ENCODE data around the gene COA5.
A peak's percentile ranks its signal among the peaks of the same experiment; 100 is the strongest.

COA5 gene

DNA sequence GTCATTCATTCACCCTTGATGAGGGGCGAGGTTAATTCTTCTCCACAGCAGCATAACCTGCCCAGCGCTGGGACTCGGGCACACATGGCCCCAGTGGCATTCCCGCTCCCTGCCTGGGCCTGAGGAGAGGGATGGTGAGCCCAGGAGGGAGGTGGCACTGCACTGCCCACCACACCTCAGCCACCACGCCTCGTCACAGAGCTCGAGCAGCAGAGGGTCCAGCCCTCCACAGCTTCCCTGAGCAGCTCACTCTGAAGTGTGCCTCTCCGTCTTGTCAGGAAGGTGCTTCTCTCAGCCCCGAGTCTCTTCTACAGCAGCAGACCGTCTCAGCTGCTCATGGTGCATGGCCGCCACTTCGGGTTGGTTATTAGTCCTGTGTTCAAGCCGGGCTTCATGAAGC lies 34.9 kb downstream of the COA5 start:
- no peaks in the 10 kb centered on the region for H3K9me3 ChIP-seq (ENCODE audit: control insufficient read depth, low read length)
- no peaks in the 10 kb centered on the region for H3K4me1 ChIP-seq (ENCODE audit: control insufficient read depth, insufficient read depth, low read length, poor library complexity, severe bottlenecking)
- no peak overlapping the region for H3K4me3 ChIP-seq (ENCODE audit: insufficient read depth, low read depth, low read length, poor library complexity, severe bottlenecking)
- peaks cover 95% of the 10 kb centered on the region for H3K36me3 ChIP-seq (ENCODE audit: control insufficient read depth, insufficient read depth, low read length)
- H3K27me3 ChIP-seq (replicated peaks; ENCODE audit: control insufficient read depth, insufficient read depth, low read length, poor library complexity, severe bottlenecking): no peaks in the 10 kb centered on the region
- no peak for DNase-seq
- no peak overlapping the region for H3K27ac ChIP-seq (ENCODE audit: insufficient read depth, low read length, poor library complexity, severe bottlenecking)

DNA sequence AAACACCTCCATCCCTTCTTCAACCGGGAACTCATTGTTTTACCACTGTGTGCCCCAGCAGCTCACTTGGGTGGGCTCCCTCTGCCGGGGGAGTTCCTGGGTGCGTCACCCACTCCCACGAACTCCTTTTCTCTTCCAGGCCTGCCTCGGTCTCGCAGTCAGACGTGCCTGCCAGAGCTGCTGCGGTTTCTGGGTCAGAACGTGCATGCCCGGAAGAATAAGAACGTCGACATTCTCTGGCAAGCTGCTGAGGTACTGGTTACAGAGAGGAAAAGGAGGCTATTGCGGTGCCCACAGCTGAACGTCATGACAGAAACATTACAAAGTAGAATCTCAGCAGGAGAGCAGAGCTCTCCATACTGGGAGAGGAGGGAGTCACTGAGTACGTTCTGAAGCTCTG lies 35.6 kb downstream of the COA5 start:
- no peak for DNase-seq
- Histone ChIP-seq H3K9me3 (ENCODE audit: control insufficient read depth, low read length) (no peaks in the 10 kb centered on the region), H3K36me3 (ENCODE audit: control insufficient read depth, insufficient read depth, low read length) (peaks cover 95% of the 10 kb centered on the region), H3K4me3 (ENCODE audit: insufficient read depth, low read depth, low read length, poor library complexity, severe bottlenecking) (no peak overlapping the region), H3K4me1 (ENCODE audit: control insufficient read depth, insufficient read depth, low read length, poor library complexity, severe bottlenecking) (no peaks in the 10 kb centered on the region), H3K27me3 (replicated peaks; ENCODE audit: control insufficient read depth, insufficient read depth, low read length, poor library complexity, severe bottlenecking) (no peaks in the 10 kb centered on the region), H3K27ac (ENCODE audit: insufficient read depth, low read length, poor library complexity, severe bottlenecking) (no peak overlapping the region)

DNA sequence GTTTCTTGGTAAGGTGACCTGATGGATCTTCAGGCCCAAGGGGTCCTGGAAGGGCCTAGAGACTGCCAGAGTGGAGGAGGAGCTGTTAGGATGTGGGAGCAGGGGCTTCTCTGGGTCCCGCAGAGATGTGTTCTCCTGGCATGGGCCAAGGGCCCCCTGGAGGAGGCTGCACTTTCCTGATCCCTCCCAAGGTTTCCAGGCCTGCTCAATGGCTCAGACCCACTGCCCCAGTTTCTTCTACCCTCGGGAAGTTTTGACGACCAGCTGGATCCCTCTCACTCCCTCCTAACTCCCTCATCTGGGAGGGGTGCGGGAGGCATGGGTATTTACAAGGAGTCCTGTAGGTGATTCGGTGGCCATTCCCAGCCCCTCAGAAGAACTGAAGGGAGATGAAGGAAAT lies 36.1 kb downstream of the COA5 start:
- H3K27me3 ChIP-seq (replicated peaks; ENCODE audit: control insufficient read depth, insufficient read depth, low read length, poor library complexity, severe bottlenecking): no peaks in the 10 kb centered on the region
- no peaks in the 10 kb centered on the region for H3K4me1 ChIP-seq (ENCODE audit: control insufficient read depth, insufficient read depth, low read length, poor library complexity, severe bottlenecking)
- peaks cover 95% of the 10 kb centered on the region for H3K36me3 ChIP-seq (ENCODE audit: control insufficient read depth, insufficient read depth, low read length)

DNA sequence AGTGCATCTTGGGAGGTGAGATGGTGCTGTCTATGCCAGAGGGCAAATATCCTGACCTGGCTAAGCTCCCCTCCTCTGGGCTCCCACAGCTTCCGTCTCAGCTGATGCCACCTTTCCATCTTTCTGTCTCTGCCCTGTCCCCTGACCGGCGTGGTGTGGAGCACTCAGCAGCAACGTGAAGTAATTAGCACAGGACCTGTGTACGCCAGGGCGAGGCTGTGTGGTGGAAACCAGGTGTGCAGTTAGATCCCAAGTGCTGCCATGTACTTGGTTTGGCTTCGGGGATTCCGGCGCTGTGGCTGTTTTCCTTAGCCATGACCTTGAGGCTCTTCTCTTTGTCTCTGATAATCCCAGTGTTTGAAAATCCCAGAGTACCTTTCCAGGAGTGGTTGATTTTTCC lies 36.5 kb downstream of the COA5 start:
- Histone ChIP-seq H3K4me1 (ENCODE audit: control insufficient read depth, insufficient read depth, low read length, poor library complexity, severe bottlenecking) (no peaks in the 10 kb centered on the region), H3K36me3 (ENCODE audit: control insufficient read depth, insufficient read depth, low read length) (peaks cover 95% of the 10 kb centered on the region), H3K27me3 (replicated peaks; ENCODE audit: control insufficient read depth, insufficient read depth, low read length, poor library complexity, severe bottlenecking) (no peaks in the 10 kb centered on the region), H3K9me3 (ENCODE audit: control insufficient read depth, low read length) (no peaks in the 10 kb centered on the region), H3K27ac (ENCODE audit: insufficient read depth, low read length, poor library complexity, severe bottlenecking) (no peak overlapping the region), H3K4me3 (ENCODE audit: insufficient read depth, low read depth, low read length, poor library complexity, severe bottlenecking) (no peak overlapping the region)
- DNase-seq: no peak

More for the DNA sequence above, 36.1 kb downstream of the COA5 start:
- Histone ChIP-seq H3K9me3 (ENCODE audit: control insufficient read depth, low read length) (no peaks in the 10 kb centered on the region), H3K27ac (ENCODE audit: insufficient read depth, low read length, poor library complexity, severe bottlenecking) (no peak overlapping the region), H3K4me3 (ENCODE audit: insufficient read depth, low read depth, low read length, poor library complexity, severe bottlenecking) (no peak overlapping the region)
- DNase-seq: no peak

DNA sequence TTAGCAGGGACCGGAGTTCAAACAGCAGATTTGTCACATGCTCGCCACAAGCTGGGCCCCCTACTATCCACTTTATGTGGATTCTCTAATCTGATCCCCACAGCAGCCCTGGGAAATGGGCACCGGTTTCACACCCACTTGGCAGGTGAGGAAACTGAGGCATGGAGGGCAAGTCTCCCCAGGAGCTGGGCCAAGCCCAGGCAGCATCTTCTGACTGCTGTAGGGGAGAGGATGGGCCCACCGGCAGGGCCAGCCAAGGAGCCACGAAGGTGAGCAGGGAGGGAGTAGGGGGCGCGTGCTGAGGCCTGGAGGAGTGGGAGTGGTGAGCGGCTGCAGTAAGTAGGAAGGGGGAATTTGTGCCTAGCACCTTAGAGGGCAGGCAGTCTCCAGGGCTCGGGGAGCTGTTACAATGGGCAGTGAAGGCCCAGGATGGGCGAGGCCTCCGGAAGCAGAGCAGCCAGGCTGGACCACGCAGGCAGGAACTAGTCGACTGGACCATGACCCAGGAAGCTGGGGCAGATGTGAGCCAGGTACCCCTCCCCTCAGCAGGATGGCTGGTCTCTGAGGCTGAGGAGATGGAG lies 37.1 kb downstream of the COA5 start:
- H3K4me3 ChIP-seq (ENCODE audit: insufficient read depth, low read depth, low read length, poor library complexity, severe bottlenecking): no peak overlapping the region
- H3K27ac ChIP-seq (ENCODE audit: insufficient read depth, low read length, poor library complexity, severe bottlenecking): no peak overlapping the region
- peaks cover 95% of the 10 kb centered on the region for H3K36me3 ChIP-seq (ENCODE audit: control insufficient read depth, insufficient read depth, low read length)

DNA sequence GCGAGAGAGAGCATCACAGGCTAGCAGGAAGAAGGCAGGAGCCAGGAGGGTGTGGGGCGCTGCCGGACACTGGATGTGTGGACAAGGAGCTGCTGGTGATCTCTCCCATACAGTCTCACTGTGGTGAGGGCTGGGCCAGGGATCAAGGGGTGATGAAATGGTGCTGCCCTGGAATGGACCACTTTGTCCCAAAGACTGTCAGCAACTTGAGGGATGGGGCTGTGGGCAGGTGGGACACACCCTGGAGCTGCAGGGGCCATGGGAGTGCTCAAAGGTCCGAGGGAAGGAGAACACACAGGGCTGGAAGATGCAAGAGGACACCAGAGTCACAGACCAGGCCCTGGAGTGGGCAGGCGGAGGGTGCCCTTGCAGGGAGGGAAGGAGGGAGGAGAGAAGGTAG lies 38.0 kb downstream of the COA5 start:
- H3K4me1 ChIP-seq (ENCODE audit: control insufficient read depth, insufficient read depth, low read length, poor library complexity, severe bottlenecking): no peaks in the 10 kb centered on the region
- H3K4me3 ChIP-seq (ENCODE audit: insufficient read depth, low read depth, low read length, poor library complexity, severe bottlenecking): no peak overlapping the region
- no peaks in the 10 kb centered on the region for H3K27me3 ChIP-seq (replicated peaks; ENCODE audit: control insufficient read depth, insufficient read depth, low read length, poor library complexity, severe bottlenecking)
- no peak for DNase-seq
- no peaks in the 10 kb centered on the region for H3K9me3 ChIP-seq (ENCODE audit: control insufficient read depth, low read length)
- no peak overlapping the region for H3K27ac ChIP-seq (ENCODE audit: insufficient read depth, low read length, poor library complexity, severe bottlenecking)
- peaks cover 97% of the 10 kb centered on the region for H3K36me3 ChIP-seq (ENCODE audit: control insufficient read depth, insufficient read depth, low read length)

More for the DNA sequence above, 37.1 kb downstream of the COA5 start:
- DNase-seq: no peak
- H3K27me3 ChIP-seq (replicated peaks; ENCODE audit: control insufficient read depth, insufficient read depth, low read length, poor library complexity, severe bottlenecking): no peaks in the 10 kb centered on the region
- no peaks in the 10 kb centered on the region for H3K9me3 ChIP-seq (ENCODE audit: control insufficient read depth, low read length)
- H3K4me1 ChIP-seq (ENCODE audit: control insufficient read depth, insufficient read depth, low read length, poor library complexity, severe bottlenecking): no peaks in the 10 kb centered on the region

DNA sequence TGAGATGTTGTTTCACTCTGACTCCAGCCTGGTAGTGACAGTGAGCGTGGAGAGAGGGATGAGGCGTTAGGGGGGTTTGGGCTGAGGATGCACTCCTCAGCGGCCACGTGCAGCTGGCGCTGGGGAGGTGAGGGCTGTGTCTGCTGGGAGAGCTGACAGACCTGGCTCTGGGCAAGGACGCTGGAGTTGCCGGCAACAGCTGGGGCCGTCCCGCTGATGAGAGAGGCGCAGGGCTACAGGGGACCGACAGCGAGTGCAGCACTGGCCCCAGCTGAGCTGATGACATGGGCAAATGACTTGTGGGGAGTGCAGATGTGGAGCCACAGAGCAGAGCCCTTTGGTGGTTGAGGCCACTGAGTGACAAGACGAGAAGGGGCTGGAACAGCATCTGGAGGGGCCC lies 38.4 kb downstream of the COA5 start:
- no peak overlapping the region for H3K4me3 ChIP-seq (ENCODE audit: insufficient read depth, low read depth, low read length, poor library complexity, severe bottlenecking)
- no peaks in the 10 kb centered on the region for H3K9me3 ChIP-seq (ENCODE audit: control insufficient read depth, low read length)
- no peaks in the 10 kb centered on the region for H3K4me1 ChIP-seq (ENCODE audit: control insufficient read depth, insufficient read depth, low read length, poor library complexity, severe bottlenecking)
- H3K27ac ChIP-seq (ENCODE audit: insufficient read depth, low read length, poor library complexity, severe bottlenecking): no peak overlapping the region
- H3K36me3 ChIP-seq (ENCODE audit: control insufficient read depth, insufficient read depth, low read length): peaks cover 97% of the 10 kb centered on the region
- no peak for DNase-seq
- H3K27me3 ChIP-seq (replicated peaks; ENCODE audit: control insufficient read depth, insufficient read depth, low read length, poor library complexity, severe bottlenecking): no peaks in the 10 kb centered on the region

DNA sequence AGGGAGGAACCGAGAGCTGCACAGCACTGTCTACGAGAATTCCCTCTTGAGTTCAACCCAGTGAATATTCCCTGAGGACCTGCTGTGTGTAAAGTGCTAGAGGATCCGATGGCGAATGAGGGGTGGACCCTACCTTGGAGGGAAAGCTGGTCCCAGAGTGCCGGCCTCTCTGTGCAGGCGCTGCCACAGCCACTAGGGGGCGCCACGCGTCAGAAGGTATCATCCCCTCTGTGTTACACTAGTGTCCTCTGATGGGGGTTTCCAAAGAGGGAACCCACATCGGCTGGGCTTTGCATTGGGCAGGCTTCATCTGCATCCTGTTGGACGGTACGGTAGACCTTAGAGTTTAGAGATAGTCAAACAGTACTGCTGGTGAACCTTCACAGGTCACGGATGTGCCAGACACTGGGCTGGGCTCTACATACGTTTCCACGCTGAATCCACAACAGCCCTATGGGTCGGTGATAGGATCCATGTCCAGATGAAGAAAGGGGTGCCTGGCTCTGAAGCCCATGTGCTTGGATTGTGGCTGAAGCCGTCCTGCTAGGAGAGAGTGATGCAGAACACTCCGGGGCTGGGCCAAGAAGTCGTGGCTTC lies 39.0 kb downstream of the COA5 start:
- H3K36me3 ChIP-seq (ENCODE audit: control insufficient read depth, insufficient read depth, low read length): peaks cover 100% of the 10 kb centered on the region
- no peak overlapping the region for H3K4me3 ChIP-seq (ENCODE audit: insufficient read depth, low read depth, low read length, poor library complexity, severe bottlenecking)
- no peaks in the 10 kb centered on the region for H3K4me1 ChIP-seq (ENCODE audit: control insufficient read depth, insufficient read depth, low read length, poor library complexity, severe bottlenecking)
- peak; percentile 41 to 54 (median 43) for DNase-seq
- H3K27me3 ChIP-seq (replicated peaks; ENCODE audit: control insufficient read depth, insufficient read depth, low read length, poor library complexity, severe bottlenecking): no peaks in the 10 kb centered on the region
- H3K27ac ChIP-seq (ENCODE audit: insufficient read depth, low read length, poor library complexity, severe bottlenecking): peak overlapping the region; percentile 35
- no peaks in the 10 kb centered on the region for H3K9me3 ChIP-seq (ENCODE audit: control insufficient read depth, low read length)

DNA sequence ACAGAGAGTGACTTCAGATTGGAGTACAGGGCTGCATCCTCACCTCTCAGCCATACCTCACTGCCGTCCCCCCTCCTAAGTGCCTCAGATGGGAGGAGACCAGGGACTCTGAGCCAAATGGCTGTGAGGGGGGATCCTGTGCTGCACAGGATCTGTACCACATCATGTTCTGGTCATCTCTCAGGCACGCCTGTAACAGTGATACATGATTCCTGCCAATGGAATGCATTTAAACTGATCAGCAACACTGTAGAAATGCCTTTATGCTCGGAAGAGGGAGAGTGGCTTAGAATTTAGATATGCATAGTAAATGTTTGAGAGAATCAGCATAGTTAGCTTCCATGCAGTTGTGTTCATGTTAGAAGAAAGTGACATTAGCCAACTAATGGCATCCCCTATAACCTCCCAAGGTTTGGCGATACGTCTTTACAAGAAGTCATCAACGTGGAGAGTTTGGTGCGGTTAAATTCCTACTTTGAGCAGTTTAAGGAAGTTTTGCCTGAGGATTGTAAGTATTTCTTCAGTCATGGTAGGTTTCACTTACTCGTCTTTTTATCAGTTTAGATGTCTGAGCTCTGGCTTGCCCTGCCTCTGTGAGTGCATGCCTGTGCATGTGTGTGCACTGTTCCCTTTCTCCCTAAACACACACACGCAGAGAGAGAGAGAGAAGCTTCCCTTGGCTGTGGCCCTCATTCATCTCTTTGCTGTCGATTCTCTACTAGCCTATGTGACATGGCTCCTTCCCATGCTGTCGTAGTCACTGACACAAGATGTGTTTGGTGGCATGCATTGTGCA lies 40.0 kb downstream of the COA5 start:
- Histone ChIP-seq H3K9me3 (ENCODE audit: control insufficient read depth, low read length) (no peaks in the 10 kb centered on the region), H3K27ac (ENCODE audit: insufficient read depth, low read length, poor library complexity, severe bottlenecking) (no peak overlapping the region), H3K36me3 (ENCODE audit: control insufficient read depth, insufficient read depth, low read length) (peaks cover 100% of the 10 kb centered on the region), H3K4me1 (ENCODE audit: control insufficient read depth, insufficient read depth, low read length, poor library complexity, severe bottlenecking) (no peaks in the 10 kb centered on the region), H3K4me3 (ENCODE audit: insufficient read depth, low read depth, low read length, poor library complexity, severe bottlenecking) (no peak overlapping the region), H3K27me3 (replicated peaks; ENCODE audit: control insufficient read depth, insufficient read depth, low read length, poor library complexity, severe bottlenecking) (no peaks in the 10 kb centered on the region)
- no peak for DNase-seq

DNA sequence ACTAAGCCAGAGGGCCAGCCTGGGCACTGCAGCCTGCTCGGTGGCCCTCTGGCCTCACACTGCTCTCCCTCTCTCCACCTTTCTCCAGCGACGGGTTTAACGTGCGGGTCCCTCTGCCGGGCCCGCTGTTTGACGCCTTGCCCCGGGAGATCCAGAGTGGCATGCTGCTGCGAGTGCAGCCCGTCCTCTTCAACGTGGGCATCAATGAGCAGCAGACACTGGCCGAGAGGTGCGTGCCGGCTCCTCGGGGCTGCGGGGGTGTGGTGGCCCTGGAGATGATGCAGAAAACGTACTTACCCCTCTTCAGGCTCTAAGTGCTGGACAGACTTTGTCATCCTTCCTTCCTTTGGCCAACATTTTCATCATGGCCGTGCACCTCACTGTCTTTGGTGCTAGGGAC lies 42.4 kb downstream of the COA5 start:
- DNase-seq: no peak
- no peaks in the 10 kb centered on the region for H3K4me1 ChIP-seq (ENCODE audit: control insufficient read depth, insufficient read depth, low read length, poor library complexity, severe bottlenecking)
- no peaks in the 10 kb centered on the region for H3K27me3 ChIP-seq (replicated peaks; ENCODE audit: control insufficient read depth, insufficient read depth, low read length, poor library complexity, severe bottlenecking)
- no peaks in the 10 kb centered on the region for H3K9me3 ChIP-seq (ENCODE audit: control insufficient read depth, low read length)
- H3K4me3 ChIP-seq (ENCODE audit: insufficient read depth, low read depth, low read length, poor library complexity, severe bottlenecking): no peak overlapping the region
- H3K36me3 ChIP-seq (ENCODE audit: control insufficient read depth, insufficient read depth, low read length): peaks cover 98% of the 10 kb centered on the region
- H3K27ac ChIP-seq (ENCODE audit: insufficient read depth, low read length, poor library complexity, severe bottlenecking): no peak overlapping the region
